ENCODE measurements around the gene FAM184A. TPM values are rescaled to one million over a fixed set of nuclear protein-coding genes. Genes with fewer than 3 reads are reported as not detected.

The FAM184A gene
- total and polyA plus RNA-seq, 2 experiments from 2014 or later, result 13.7 to 18.6 TPM

DNA sequence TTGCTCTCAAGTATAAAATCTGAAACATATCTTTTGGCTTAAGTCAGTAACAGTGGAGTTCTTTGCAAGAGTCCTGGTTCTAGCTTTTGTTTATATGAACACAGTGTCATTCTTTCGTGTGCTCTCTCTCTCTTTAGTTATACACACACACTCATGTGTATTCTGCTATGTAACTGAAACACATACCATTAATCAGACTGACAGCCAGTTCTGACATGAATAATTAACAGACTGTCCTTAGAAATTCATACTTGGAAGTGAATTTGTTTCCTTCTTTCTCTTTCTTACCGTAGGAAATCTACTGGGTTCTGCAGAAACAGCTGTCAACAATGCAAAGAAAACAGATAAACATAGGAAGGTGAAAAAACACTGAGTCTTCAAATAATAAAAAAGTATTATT lies 146.0 kb downstream of the FAM184A start:
- Mint-ChIP-seq H3K36me3 (ENCODE audit: low read depth) (peaks cover 45% of the 10 kb centered on the region), H3K27ac (no peak overlapping the region), H3K9me3 (peaks cover 14% of the 10 kb centered on the region), H3K4me3 (no peak overlapping the region), H3K27me3 (ENCODE audit: insufficient read depth, low read depth, poor library complexity) (peaks cover 2% of the 10 kb centered on the region), H3K4me1 (peaks cover 18% of the 10 kb centered on the region)
- ATAC-seq, result no peak
- Histone ChIP-seq H2AFZ (no peak overlapping the region), H3K27ac (ENCODE audit: low read depth) (no peak overlapping the region), H4K20me1 (replicated peaks; ENCODE audit: insufficient read depth) (peaks cover 14% of the 10 kb centered on the region), H3K4me2 (no peak overlapping the region), H3K27me3 (ENCODE audit: insufficient read depth) (no peaks in the 10 kb centered on the region), H3K4me1 (ENCODE audit: insufficient read depth) (peaks cover 7% of the 10 kb centered on the region), H3K9me2 (ENCODE audit: insufficient read depth) (no peaks in the 10 kb centered on the region), H3K79me2 (replicated peaks; ENCODE audit: insufficient read depth) (peaks cover 46% of the 10 kb centered on the region), H3F3A (replicated peaks; ENCODE audit: low read depth) (0 out of 2 replicates have a peak, but pooled peaks cover 2% of the 10 kb centered on the region), H3K4me3 (no peak overlapping the region), H3K36me3 (ENCODE audit: insufficient read depth) (peaks cover 9% of the 10 kb centered on the region; the same call in 1 of the 2 replicates)
- DNase-seq (ENCODE audit: low spot score), result no peak
- TF ChIP-seq POLR2AphosphoS5 (IDR thresholded peaks at IDR 0.05; ENCODE audit: low read depth), result no peak
- no peak for TF ChIP-seq EZH2phosphoT487 (IDR thresholded peaks at IDR 0.05; ENCODE audit: unreplicated experiment)
- no peak for TF ChIP-seq CREB1 (CRISPR knock-in tag; IDR thresholded peaks at IDR 0.05; ENCODE audit: low read depth)
- no peak for TF ChIP-seq STAT1 (IDR thresholded peaks at IDR 0.05; ENCODE audit: unreplicated experiment)
- TF ChIP-seq, protein P1, sequence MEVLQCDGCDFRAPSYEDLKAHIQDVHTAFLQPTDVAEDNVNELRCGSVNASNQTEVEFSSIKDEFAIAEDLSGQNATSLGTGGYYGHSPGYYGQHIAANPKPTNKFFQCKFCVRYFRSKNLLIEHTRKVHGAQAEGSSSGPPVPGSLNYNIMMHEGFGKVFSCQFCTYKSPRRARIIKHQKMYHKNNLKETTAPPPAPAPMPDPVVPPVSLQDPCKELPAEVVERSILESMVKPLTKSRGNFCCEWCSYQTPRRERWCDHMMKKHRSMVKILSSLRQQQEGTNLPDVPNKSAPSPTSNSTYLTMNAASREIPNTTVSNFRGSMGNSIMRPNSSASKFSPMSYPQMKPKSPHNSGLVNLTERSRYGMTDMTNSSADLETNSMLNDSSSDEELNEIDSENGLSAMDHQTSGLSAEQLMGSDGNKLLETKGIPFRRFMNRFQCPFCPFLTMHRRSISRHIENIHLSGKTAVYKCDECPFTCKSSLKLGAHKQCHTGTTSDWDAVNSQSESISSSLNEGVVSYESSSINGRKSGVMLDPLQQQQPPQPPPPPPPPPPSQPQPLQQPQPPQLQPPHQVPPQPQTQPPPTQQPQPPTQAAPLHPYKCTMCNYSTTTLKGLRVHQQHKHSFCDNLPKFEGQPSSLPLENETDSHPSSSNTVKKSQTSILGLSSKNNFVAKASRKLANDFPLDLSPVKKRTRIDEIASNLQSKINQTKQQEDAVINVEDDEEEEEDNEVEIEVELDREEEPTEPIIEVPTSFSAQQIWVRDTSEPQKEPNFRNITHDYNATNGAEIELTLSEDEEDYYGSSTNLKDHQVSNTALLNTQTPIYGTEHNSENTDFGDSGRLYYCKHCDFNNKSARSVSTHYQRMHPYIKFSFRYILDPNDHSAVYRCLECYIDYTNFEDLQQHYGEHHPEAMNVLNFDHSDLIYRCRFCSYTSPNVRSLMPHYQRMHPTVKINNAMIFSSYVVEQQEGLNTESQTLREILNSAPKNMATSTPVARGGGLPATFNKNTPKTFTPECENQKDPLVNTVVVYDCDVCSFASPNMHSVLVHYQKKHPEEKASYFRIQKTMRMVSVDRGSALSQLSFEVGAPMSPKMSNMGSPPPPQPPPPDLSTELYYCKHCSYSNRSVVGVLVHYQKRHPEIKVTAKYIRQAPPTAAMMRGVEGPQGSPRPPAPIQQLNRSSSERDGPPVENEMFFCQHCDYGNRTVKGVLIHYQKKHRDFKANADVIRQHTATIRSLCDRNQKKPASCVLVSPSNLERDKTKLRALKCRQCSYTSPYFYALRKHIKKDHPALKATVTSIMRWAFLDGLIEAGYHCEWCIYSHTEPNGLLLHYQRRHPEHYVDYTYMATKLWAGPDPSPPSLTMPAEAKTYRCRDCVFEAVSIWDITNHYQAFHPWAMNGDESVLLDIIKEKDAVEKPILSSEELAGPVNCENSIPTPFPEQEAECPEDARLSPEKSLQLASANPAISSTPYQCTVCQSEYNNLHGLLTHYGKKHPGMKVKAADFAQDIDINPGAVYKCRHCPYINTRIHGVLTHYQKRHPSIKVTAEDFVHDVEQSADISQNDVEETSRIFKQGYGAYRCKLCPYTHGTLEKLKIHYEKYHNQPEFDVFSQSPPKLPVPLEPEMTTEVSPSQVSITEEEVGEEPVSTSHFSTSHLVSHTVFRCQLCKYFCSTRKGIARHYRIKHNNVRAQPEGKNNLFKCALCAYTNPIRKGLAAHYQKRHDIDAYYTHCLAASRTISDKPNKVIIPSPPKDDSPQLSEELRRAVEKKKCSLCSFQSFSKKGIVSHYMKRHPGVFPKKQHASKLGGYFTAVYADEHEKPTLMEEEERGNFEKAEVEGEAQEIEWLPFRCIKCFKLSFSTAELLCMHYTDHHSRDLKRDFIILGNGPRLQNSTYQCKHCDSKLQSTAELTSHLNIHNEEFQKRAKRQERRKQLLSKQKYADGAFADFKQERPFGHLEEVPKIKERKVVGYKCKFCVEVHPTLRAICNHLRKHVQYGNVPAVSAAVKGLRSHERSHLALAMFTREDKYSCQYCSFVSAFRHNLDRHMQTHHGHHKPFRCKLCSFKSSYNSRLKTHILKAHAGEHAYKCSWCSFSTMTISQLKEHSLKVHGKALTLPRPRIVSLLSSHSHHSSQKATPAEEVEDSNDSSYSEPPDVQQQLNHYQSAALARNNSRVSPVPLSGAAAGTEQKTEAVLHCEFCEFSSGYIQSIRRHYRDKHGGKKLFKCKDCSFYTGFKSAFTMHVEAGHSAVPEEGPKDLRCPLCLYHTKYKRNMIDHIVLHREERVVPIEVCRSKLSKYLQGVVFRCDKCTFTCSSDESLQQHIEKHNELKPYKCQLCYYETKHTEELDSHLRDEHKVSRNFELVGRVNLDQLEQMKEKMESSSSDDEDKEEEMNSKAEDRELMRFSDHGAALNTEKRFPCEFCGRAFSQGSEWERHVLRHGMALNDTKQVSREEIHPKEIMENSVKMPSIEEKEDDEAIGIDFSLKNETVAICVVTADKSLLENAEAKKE (CRISPR knock-in tag; IDR thresholded peaks at IDR 0.05), result no peak
- no peak for TF ChIP-seq JUNB (IDR thresholded peaks at IDR 0.05; ENCODE audit: unreplicated experiment)
- no peak for TF ChIP-seq EZH2 (IDR thresholded peaks at IDR 0.05; ENCODE audit: low read depth, unreplicated experiment)
- no peak for TF ChIP-seq ZNF331 (CRISPR knock-in tag; IDR thresholded peaks at IDR 0.05; ENCODE audit: low read depth)
- TF ChIP-seq, protein P2, sequence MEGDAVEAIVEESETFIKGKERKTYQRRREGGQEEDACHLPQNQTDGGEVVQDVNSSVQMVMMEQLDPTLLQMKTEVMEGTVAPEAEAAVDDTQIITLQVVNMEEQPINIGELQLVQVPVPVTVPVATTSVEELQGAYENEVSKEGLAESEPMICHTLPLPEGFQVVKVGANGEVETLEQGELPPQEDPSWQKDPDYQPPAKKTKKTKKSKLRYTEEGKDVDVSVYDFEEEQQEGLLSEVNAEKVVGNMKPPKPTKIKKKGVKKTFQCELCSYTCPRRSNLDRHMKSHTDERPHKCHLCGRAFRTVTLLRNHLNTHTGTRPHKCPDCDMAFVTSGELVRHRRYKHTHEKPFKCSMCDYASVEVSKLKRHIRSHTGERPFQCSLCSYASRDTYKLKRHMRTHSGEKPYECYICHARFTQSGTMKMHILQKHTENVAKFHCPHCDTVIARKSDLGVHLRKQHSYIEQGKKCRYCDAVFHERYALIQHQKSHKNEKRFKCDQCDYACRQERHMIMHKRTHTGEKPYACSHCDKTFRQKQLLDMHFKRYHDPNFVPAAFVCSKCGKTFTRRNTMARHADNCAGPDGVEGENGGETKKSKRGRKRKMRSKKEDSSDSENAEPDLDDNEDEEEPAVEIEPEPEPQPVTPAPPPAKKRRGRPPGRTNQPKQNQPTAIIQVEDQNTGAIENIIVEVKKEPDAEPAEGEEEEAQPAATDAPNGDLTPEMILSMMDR (conservative IDR thresholded peaks at IDR 0.05; ENCODE audit: low read depth in 2 of 2), result no peak
- TF ChIP-seq, protein P3, sequence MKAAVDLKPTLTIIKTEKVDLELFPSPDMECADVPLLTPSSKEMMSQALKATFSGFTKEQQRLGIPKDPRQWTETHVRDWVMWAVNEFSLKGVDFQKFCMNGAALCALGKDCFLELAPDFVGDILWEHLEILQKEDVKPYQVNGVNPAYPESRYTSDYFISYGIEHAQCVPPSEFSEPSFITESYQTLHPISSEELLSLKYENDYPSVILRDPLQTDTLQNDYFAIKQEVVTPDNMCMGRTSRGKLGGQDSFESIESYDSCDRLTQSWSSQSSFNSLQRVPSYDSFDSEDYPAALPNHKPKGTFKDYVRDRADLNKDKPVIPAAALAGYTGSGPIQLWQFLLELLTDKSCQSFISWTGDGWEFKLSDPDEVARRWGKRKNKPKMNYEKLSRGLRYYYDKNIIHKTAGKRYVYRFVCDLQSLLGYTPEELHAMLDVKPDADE (IDR thresholded peaks at IDR 0.05), result no peak
- TF ChIP-seq, protein P4, sequence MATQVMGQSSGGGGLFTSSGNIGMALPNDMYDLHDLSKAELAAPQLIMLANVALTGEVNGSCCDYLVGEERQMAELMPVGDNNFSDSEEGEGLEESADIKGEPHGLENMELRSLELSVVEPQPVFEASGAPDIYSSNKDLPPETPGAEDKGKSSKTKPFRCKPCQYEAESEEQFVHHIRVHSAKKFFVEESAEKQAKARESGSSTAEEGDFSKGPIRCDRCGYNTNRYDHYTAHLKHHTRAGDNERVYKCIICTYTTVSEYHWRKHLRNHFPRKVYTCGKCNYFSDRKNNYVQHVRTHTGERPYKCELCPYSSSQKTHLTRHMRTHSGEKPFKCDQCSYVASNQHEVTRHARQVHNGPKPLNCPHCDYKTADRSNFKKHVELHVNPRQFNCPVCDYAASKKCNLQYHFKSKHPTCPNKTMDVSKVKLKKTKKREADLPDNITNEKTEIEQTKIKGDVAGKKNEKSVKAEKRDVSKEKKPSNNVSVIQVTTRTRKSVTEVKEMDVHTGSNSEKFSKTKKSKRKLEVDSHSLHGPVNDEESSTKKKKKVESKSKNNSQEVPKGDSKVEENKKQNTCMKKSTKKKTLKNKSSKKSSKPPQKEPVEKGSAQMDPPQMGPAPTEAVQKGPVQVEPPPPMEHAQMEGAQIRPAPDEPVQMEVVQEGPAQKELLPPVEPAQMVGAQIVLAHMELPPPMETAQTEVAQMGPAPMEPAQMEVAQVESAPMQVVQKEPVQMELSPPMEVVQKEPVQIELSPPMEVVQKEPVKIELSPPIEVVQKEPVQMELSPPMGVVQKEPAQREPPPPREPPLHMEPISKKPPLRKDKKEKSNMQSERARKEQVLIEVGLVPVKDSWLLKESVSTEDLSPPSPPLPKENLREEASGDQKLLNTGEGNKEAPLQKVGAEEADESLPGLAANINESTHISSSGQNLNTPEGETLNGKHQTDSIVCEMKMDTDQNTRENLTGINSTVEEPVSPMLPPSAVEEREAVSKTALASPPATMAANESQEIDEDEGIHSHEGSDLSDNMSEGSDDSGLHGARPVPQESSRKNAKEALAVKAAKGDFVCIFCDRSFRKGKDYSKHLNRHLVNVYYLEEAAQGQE (IDR thresholded peaks at IDR 0.05; ENCODE audit: unreplicated experiment), result no peak
- TF ChIP-seq ZNF114 (CRISPR knock-in tag; IDR thresholded peaks at IDR 0.05), result no peak
- no peak for TF ChIP-seq NANOG (IDR thresholded peaks at IDR 0.05; ENCODE audit: borderline replicate concordance)

Measured in GM23338 (cell line).